CD4-positive, alpha-beta T cell treated with Interleukin-21 for 1 hour (primary cell): ENCODE results near the gene TBC1D13.
"Not testable (repeated sequence)": the region's sequence is repeated elsewhere in the genome, so short reads cannot be mapped to it uniquely, and the experiment has no call there.

Experiments used
- DNase-seq: peaks from one replicate; pipeline ENCODE4 v3.0.0-alpha.2; 2020

Gene TBC1D13

GRCh38 chr9:128786681-128787601 lies at the start of gene TBC1D13:
TSS of gene TBC1D13 (plus strand) at chr9:128787253. CDS start at chr9:128787354, 101 bp downstream.
- peak; percentile 91 for DNase-seq

GRCh38 chr9:128742401-128742800 lies 44.7 kb upstream of the TBC1D13 start:
- no peak for DNase-seq

- no peak for DNase-seq
Measured at GRCh38 chr9:128743421-128743820, 43.6 kb upstream of the TBC1D13 start.

DNA sequence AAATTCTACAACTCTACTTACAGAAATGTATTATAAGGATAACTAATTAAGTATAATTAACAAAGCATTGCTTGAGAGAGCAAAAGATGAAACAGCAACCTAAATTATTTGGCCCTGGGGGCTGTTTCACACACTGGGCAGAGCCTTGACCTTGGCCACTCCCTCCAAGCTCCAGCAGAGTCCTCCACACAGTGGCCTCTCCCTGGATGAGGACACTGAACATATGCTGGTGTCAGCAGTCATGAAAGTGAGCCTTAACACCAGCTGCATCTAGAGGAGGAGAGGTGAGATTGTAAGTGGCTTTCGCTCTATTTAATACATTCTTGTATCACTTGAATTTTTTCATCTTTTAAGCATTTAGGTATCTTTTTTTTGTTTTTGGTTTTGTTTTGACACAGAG lies 39.8 kb upstream of the TBC1D13 start:
- no peak for DNase-seq

GRCh38 chr9:128750926-128751595 lies 36.0 kb upstream of the TBC1D13 start:
- DNase-seq: no peak

DNA sequence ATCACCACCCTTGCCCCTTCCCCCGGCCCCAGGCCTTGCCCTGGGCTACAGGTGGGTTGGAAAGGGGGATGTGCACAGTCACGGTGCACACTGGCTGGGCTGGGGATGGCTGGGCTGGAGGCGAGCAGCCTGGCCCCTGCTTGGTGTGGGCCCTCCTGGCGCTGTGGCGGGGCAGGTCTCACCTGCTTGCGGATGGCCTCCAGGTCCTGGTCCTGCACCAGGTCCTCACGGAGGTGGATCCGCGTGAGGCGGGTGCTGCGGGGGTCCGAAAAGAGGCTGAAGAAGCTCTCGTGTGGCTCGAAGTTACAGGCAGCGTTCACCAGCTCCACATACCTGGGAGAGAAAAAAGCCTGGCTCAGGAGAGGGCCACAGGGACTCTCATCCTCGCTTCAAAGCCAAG lies 33.4 kb upstream of the TBC1D13 start:
- no peak for DNase-seq

GRCh38 chr9:128757602-128758001 lies 29.5 kb upstream of the TBC1D13 start:
- no peak for DNase-seq

GRCh38 chr9:128762671-128763449 lies 24.2 kb upstream of the TBC1D13 start:
- no peak for DNase-seq

- DNase-seq: peak; percentile 6
Measured at GRCh38 chr9:128764361-128764760, 22.7 kb upstream of the TBC1D13 start.

- DNase-seq: no peak
Measured at GRCh38 chr9:128765499-128765898, 21.6 kb upstream of the TBC1D13 start.

GRCh38 chr9:128768606-128769005 lies 18.4 kb upstream of the TBC1D13 start:
- no peak for DNase-seq

DNA sequence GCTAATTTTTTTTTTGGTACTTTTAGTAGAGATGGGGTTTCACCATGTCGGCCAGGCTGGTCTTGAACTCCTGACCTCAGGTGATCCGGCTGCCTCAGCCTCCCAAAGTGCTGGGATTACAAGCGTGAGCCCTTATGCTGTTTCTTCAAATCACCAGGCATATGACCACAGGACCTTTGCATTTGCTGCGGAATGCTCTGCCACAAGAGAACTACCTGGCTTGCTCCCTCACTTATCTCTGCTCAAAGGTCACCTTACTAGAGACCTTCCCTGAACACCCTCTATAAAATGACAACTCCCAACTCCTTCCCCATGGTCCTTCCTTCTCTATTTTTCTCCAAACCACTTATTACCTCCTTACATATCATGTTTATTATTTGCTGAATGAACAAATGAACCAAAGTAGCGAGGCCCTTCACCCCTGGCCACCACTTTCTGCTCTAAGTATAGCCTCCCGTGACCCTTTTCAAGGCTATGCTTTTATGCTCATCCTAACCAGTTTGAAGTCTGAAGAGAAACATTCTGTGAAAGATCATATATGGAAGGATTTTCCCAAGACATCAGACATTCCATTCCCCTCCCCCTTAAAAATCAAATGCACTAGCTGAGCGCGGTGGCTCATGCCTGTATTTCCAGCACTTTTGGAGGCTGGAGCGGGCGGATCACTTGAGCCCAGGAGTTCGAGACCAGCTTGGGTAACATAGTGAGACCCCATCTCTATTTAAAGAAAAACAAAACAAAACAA lies 16.6 kb upstream of the TBC1D13 start:
- DNase-seq: no peak

- DNase-seq: peak; percentile 30
Measured at GRCh38 chr9:128771094-128771721, 15.8 kb upstream of the TBC1D13 start.

GRCh38 chr9:128771745-128772519 lies 15.1 kb upstream of the TBC1D13 start, which contains the start of gene ZER1:
TSS of gene ZER1 (minus strand) at chr9:128771927. CDS start at chr9:128755565, 16,362 bp downstream.
- peak; percentile 93 for DNase-seq

DNA sequence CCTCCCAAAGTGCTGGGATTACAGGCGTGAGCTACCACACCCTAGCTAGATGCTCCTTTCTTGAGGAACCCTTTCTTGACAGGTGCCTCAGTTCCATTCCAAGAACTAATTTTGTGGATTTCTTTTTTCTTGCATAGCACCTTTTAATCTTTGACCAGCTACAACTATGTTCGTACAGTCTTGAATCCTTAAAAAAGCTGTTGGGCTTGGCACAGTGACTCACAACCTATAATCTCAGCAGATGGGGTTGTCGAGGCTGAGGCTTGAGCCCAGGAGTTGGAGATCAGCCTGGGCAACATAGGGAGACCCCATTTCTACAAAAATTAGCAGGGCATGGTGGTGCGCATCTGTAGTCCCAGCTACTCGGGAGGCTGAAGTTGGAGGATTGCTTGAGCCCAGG lies 14.0 kb upstream of the TBC1D13 start:
- DNase-seq: no peak

GRCh38 chr9:128774804-128775203 lies 12.2 kb upstream of the TBC1D13 start:
- DNase-seq: no peak

DNA sequence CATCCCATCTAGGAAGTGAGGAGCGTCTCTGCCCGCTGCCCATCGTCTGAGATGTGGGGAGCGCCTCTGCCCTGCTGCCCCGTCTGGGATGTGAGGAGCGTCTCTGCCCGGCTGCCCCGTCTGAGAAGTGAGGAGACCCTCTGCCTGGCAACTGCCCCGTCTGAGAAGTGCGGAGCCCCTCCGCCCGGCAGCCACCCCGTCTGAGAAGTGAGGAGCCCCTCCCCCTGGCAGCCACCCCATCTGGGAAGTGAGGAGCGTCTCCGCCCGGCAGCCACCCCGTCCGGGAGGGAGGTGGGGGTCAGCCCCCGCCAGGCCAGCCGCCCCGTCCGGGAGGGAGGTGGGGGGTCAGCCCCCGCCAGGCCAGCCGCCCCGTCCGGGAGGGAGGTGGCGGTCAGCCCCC lies 7.0 kb upstream of the TBC1D13 start:
- not testable (repeated sequence) for DNase-seq

GRCh38 chr9:128781187-128782070 lies 5.6 kb upstream of the TBC1D13 start:
- DNase-seq: no peak

DNA sequence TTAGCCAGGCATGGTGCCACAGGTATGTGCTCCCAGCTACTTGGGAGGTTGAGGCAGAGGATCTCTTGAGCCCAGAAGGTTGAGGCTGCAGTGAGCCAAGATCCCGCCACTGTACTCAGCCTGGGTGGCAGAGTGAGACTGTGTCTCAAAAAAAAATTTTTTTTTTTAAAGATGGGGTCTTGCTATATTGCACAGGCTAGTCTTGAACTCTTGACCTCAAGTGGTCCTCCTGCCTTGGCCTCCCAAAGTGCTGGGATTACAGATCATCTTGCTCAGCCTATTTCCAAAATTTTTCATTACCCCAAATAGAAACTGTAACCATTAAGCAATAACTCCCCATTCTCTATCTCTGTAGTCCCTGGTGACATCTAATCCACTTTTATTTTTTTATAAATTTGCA lies 4.4 kb upstream of the TBC1D13 start:
- no peak for DNase-seq

GRCh38 chr9:128785427-128785826 lies 1.6 kb upstream of the TBC1D13 start:
- DNase-seq: no peak
